Hepatocyte (in vitro differentiated cells): ENCODE measurements around the gene PTPN3. TPM values are rescaled to one million over a fixed set of nuclear protein-coding genes. Genes with fewer than 3 reads are reported as not detected.
A peak's percentile ranks its signal among the peaks of the same experiment; 100 is the strongest.

Experiments used
- DNase-seq: peaks from one replicate; pipeline ENCODE4 v3.0.0-alpha.2; 2016; ENCODE audit warnings: low spot score
- H2AFZ ChIP-seq: fragments of 200-600 bp; sonication (generic); 2 replicates; pipeline ENCODE4 v1.6.0; 2016; ENCODE audit warnings: antibody characterized with exemption, mild to moderate bottlenecking
- H3K27ac ChIP-seq: fragments of 200-600 bp; sonication (generic); 2 replicates; pipeline ENCODE4 v1.5.1; 2016; ENCODE audit warnings: mild to moderate bottlenecking
- H3K27me3 ChIP-seq: fragments of 200-600 bp; sonication (generic); 2 replicates; pipeline ENCODE4 v1.6.1; 2016
- H3K36me3 ChIP-seq: fragments of 200-600 bp; sonication (generic); replicated peaks from 2 replicates; pipeline ENCODE4 v1.5.1; 2016; ENCODE audit warnings: low read depth; ENCODE audit not compliant: insufficient read depth
- H3K4me1 ChIP-seq: fragments of 200-600 bp; sonication (generic); 2 replicates; pipeline ENCODE4 v1.5.1; 2016; ENCODE audit warnings: mild to moderate bottlenecking, moderate library complexity; ENCODE audit not compliant: insufficient read depth
- H3K4me2 ChIP-seq: fragments of 200-600 bp; sonication (generic); 2 replicates; pipeline ENCODE4 v1.6.0; 2016
- H3K4me3 ChIP-seq: fragments of 200-600 bp; sonication (generic); 2 replicates; pipeline ENCODE4 v1.5.1; 2016; ENCODE audit warnings: mild to moderate bottlenecking
- H3K79me2 ChIP-seq: fragments of 200-600 bp; sonication (generic); 2 replicates; pipeline ENCODE4 v1.6.0; 2017; ENCODE audit warnings: mild to moderate bottlenecking
- H3K9me2 ChIP-seq: fragments of 200-600 bp; sonication (generic); replicated peaks from 2 replicates; pipeline ENCODE4 v1.6.0; 2017; ENCODE audit warnings: mild to moderate bottlenecking; ENCODE audit not compliant: insufficient read depth
- H3K9me3 ChIP-seq: fragments of 200-600 bp; sonication (generic); 2 replicates; pipeline ENCODE4 v1.5.1; 2016; ENCODE audit warnings: low read depth, mild to moderate bottlenecking
- H4K20me1 ChIP-seq: fragments of 200-600 bp; sonication (generic); 2 replicates; pipeline ENCODE4 v1.6.0; 2016; ENCODE audit warnings: mild to moderate bottlenecking; ENCODE audit not compliant: insufficient read depth, poor library complexity, severe bottlenecking
- EZH2 ChIP-seq: fragments of 200-600 bp; sonication (generic); IDR thresholded peaks from 2 replicates; pipeline ENCODE4 v1.6.1; 2016; ENCODE audit warnings: antibody characterized with exemption, mild to moderate bottlenecking, borderline replicate concordance
- EZH2phosphoT487 ChIP-seq: fragments of 200-600 bp; sonication (generic); IDR thresholded peaks from one replicate; pipeline ENCODE4 v1.6.1; 2018; ENCODE audit warnings: antibody characterized with exemption, mild to moderate bottlenecking, low read depth, moderate library complexity; ENCODE audit not compliant: unreplicated experiment, severe bottlenecking
- WGBS: methylation state at CpG from one replicate; pipeline ENCODE4 v1.1.6; 2016; ENCODE audit warnings: low lambda C conversion rate; ENCODE audit errors: missing lambda C conversion rate; 5-methylcytosine and 5-hydroxymethylcytosine counted together
- polyA plus RNA-seq: library from polyadenylated mRNA; unstranded; fragments of >200 nt; fragmentation: Nextera tagmentation; extraction: Ambion mirVana; gene quantifications from 2 replicates; pipeline ENCODE4 v1.2.1, GENCODE V29; 2016
- total RNA-seq: library from RNA; depleted of rRNA; stranded (reverse); fragments of >200 nt; gene quantifications from 2 replicates; pipeline ENCODE4 v1.2.3, GENCODE V29; 2014
- TF ChIP-seq, protein P1 (sequence below): fragments of 200-600 bp; sonication (generic); IDR thresholded peaks from 2 replicates; pipeline ENCODE4 v1.5.1; 2016; ENCODE audit warnings: antibody characterized with exemption, mild to moderate bottlenecking; ENCODE audit not compliant: poor library complexity

Gene PTPN3
- total and polyA plus RNA-seq, 2 experiments from 2014 or later: 4.4 to 12.1 TPM

DNA sequence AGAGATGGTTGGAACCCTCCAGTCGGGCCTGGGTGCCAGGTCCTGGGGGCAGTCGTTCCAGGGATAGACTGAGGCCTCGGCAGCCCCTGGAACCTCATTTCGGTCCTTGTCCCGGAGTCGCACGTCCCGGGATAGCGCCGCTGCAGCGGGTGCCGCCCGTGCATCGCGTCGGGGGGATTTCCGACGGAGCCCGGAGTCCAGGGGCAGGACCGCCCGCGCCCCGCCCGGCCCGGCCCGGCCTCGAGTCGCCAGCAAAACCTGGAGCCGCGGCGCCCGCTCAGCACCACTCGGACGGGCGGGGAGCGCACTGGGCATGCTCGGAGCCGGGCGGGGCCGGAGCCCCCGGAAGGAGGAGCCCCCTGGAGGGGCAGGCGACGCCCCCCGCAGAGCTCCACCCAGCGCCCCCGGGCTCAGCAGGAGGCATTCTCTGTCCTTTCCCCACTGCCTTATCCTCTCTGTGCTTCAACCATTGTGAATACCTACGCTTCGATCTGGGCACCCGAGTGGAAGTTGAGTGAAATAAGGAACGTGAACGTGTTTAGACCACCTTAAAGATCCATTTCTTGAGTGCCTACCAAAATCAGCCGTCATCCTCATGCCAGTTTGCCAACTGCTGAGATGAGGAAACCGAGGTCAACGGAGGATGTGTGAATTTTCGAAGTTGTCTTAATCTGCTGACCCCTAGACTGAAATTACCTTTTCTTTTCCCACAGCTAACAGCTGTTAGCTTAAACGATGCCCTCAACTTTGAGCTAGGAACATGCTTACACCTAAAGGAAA, 1.7 kb upstream of the PTPN3 start:
- Histone ChIP-seq H3K36me3 (no peaks in the 10 kb centered on the region), H3K4me3 (peak overlapping the region; percentile 25), H3K4me2 (peak overlapping the region; percentile 81), H3K27me3 (peaks cover 59% of the 10 kb centered on the region), H3K9me2 (no peaks in the 10 kb centered on the region), H3K9me3 (no peaks in the 10 kb centered on the region), H3K27ac (peak overlapping the region; percentile 33), H3K4me1 (peaks cover 27% of the 10 kb centered on the region), H2AFZ (peak overlapping the region; percentile 38), H4K20me1 (no peaks in the 10 kb centered on the region), H3K79me2 (peaks cover 8% of the 10 kb centered on the region)
- DNase-seq: peak; percentile 84
- TF ChIP-seq, protein P1, sequence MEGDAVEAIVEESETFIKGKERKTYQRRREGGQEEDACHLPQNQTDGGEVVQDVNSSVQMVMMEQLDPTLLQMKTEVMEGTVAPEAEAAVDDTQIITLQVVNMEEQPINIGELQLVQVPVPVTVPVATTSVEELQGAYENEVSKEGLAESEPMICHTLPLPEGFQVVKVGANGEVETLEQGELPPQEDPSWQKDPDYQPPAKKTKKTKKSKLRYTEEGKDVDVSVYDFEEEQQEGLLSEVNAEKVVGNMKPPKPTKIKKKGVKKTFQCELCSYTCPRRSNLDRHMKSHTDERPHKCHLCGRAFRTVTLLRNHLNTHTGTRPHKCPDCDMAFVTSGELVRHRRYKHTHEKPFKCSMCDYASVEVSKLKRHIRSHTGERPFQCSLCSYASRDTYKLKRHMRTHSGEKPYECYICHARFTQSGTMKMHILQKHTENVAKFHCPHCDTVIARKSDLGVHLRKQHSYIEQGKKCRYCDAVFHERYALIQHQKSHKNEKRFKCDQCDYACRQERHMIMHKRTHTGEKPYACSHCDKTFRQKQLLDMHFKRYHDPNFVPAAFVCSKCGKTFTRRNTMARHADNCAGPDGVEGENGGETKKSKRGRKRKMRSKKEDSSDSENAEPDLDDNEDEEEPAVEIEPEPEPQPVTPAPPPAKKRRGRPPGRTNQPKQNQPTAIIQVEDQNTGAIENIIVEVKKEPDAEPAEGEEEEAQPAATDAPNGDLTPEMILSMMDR: no peak
- TF ChIP-seq EZH2: peak; percentile 26
- WGBS: 6% methylated on average over 37 of the region's 56 CpGs

DNA sequence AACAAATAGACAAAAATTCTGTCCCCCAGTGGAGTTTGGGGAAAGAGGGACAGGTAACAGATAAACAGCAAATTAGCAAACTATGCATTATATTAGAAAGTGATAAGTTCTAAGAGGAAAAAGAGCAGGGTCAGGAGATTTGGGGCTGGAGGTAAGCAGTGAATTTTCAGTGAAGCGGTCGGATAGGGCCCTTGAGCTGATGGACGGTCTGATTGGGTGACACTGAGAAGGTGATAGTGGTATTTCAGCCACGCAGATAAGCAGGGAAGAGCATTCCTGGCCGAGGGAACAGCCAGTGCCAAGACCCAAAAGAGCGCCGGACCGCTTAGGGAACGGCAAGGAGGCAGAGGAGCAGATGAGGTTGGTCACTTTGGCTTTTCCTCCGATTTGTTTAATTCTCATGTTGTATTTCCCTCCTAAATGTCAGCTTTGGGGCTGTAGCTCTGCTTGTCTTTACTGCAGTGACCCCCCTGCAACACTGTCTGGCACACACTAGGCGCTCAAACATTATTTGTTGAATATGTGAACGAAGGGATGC, 1.1 kb upstream of the PTPN3 start:
- H2AFZ ChIP-seq: peak overlapping the region; percentile 38
- 31% methylated on average over 12 of the region's 12 CpGs for WGBS

DNA sequence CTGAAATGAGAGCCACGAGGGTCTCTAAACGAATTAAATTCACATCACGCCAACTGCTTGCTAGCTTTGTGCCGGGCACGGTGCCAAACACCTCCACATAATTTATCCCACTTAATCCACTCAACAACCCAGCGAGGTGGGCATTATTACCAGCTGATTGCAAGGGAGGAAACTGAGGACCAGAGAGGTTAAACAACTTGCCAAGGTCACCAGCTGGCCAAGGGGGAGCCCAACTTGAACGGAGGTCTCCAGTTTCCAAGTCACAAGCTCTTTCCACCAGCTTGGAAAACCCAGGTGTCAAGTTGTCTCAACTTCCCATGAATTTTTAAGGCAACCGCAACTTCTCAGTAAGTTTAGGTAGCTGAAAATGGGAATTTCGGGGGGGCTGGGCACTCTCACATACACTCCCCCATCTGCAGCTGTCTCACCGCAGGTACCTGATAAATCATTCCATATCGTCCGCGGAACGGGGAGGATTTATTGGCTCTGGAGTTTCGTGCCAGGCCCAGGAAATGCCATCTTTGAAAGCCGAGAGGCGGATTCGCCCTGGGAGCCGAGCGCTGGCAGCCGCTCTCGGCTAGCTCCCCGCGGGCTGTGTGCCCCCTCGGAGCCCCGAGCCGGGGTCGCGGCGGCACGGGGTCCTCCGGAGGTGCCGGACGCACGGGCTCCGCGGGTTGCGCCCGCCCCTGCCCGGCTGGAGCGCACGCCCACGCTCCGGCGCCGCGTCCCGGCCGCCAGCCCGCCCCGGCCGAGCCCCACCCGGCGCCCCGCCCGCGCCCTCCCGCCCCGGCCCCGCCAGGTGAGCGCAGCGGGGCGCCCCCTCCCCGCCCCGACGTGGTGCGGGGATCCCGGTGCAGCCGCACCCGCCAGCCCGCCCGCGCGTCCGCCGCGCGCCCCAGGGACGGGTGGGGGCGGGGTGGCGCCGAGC, 617 bp downstream of the PTPN3 start:
- Histone ChIP-seq H2AFZ (peak overlapping the region; percentile 14), H3K27ac (peak overlapping the region; percentile 59)

More for the DNA sequence above, 1.1 kb upstream of the PTPN3 start:
- TF ChIP-seq, protein P1: no peak
- TF ChIP-seq EZH2phosphoT487 (peak; percentile 40), EZH2 (peak; percentile 54)
- H4K20me1 ChIP-seq: no peaks in the 10 kb centered on the region
- H3K27ac ChIP-seq: peak overlapping the region; percentile 60
- H3K4me3 ChIP-seq: peak overlapping the region; percentile 25
- peaks cover 27% of the 10 kb centered on the region for H3K4me1 ChIP-seq
- H3K27me3 ChIP-seq: peaks cover 59% of the 10 kb centered on the region
- H3K79me2 ChIP-seq: peaks cover 14% of the 10 kb centered on the region
- no peaks in the 10 kb centered on the region for H3K9me3 ChIP-seq
- no peaks in the 10 kb centered on the region for H3K9me2 ChIP-seq
- no peaks in the 10 kb centered on the region for H3K36me3 ChIP-seq
- H3K4me2 ChIP-seq: peak overlapping the region; percentile 81
- DNase-seq: no peak

More for the DNA sequence above, 617 bp downstream of the PTPN3 start:
- Histone ChIP-seq H3K36me3 (no peaks in the 10 kb centered on the region), H3K4me1 (peaks cover 27% of the 10 kb centered on the region), H3K9me2 (no peaks in the 10 kb centered on the region), H3K9me3 (no peaks in the 10 kb centered on the region), H3K27me3 (peaks cover 59% of the 10 kb centered on the region), H3K79me2 (peaks cover 26% of the 10 kb centered on the region), H4K20me1 (no peaks in the 10 kb centered on the region), H3K4me3 (peak overlapping the region; percentile 60), H3K4me2 (peak overlapping the region; percentile 91)
- 15% methylated on average over 29 of the region's 82 CpGs for WGBS
- TF ChIP-seq, protein P1: no peak
- no peak for TF ChIP-seq EZH2
- DNase-seq: peak; percentile 66
